C4-2B (cell line): ENCODE measurements around the gene TP73.

Experiments used
- CTCF ChIP-seq: fragments of 450-650 bp; conservative IDR thresholded peaks from 2 replicates; pipeline ENCODE4 v1.5.1; 2017; ENCODE audit warnings: mild to moderate bottlenecking
- ZFX ChIP-seq: fragments of 450-650 bp; IDR thresholded peaks from 2 replicates; pipeline ENCODE4 v1.6.1; 2017

- TF ChIP-seq CTCF (no peak), ZFX (no peak)
Measured at GRCh38 chr1:3626025-3626424, 26.3 kb upstream of the TP73 start.
